Astrocyte (in vitro differentiated cells and primary cell): ENCODE data around the gene GALT. TPM values are rescaled to one million over a fixed set of nuclear protein-coding genes. Genes with fewer than 3 reads are reported as not detected.

Source experiments
- DNase-seq: peaks from one replicate; pipeline ENCODE4 v3.0.0-alpha.2; 2010; ENCODE audit warnings: low read depth
- FAIRE-seq: peaks from 2 replicates; lab custom pipeline; 2011; peaks lifted over from hg19 to GRCh38; lab: Jason Lieb, UNC
- H2AFZ ChIP-seq: 2 replicates; pipeline ENCODE4 v1.6.0; 2012; ENCODE audit warnings: low read depth, low read length, inconsistent platforms
- H3K27ac ChIP-seq: 2 replicates; pipeline ENCODE4 v1.5.1; 2011; ENCODE audit warnings: low read depth, low read length, inconsistent platforms
- H3K27me3 ChIP-seq: 2 replicates; pipeline ENCODE4 v1.6.0; 2011; ENCODE audit warnings: low read length, inconsistent platforms; ENCODE audit not compliant: insufficient read depth
- H3K36me3 ChIP-seq: 2 replicates; pipeline ENCODE4 v1.5.1; 2011; ENCODE audit warnings: low read length, inconsistent platforms; ENCODE audit not compliant: insufficient read depth
- H3K4me1 ChIP-seq: 2 replicates; pipeline ENCODE4 v1.5.1; 2011; ENCODE audit warnings: low read length, inconsistent platforms; ENCODE audit not compliant: insufficient read depth
- H3K4me2 ChIP-seq: 2 replicates; pipeline ENCODE4 v1.6.0; 2012; ENCODE audit warnings: low read length, inconsistent platforms
- H3K4me3 ChIP-seq: 2 replicates; pipeline ENCODE4 v1.5.1; 2011; ENCODE audit warnings: low read depth, mild to moderate bottlenecking, low read length, inconsistent platforms; ENCODE audit not compliant: insufficient read depth
- H3K79me2 ChIP-seq: 2 replicates; pipeline ENCODE4 v1.6.0; 2012; ENCODE audit warnings: mild to moderate bottlenecking, low read length, inconsistent platforms; ENCODE audit not compliant: insufficient read depth
- H3K9ac ChIP-seq: 2 replicates; pipeline ENCODE4 v1.6.0; 2012; ENCODE audit warnings: mild to moderate bottlenecking, low read length, inconsistent platforms
- H3K9me3 ChIP-seq: 2 replicates; pipeline ENCODE4 v1.5.1; 2012; ENCODE audit warnings: low read depth, mild to moderate bottlenecking, low read length, inconsistent platforms; ENCODE audit not compliant: insufficient read depth
- H4K20me1 ChIP-seq: 2 replicates; pipeline ENCODE4 v1.6.0; 2012; ENCODE audit warnings: low read length, inconsistent platforms; ENCODE audit not compliant: insufficient read depth
- H3K27ac Mint-ChIP-seq: one replicate; pipeline ENCODE4 v1.8.0; 2021; ENCODE audit warnings: mild to moderate bottlenecking, mixed read lengths; ENCODE audit not compliant: unreplicated experiment
- H3K27me3 Mint-ChIP-seq: one replicate; pipeline ENCODE4 v1.8.0; 2021; ENCODE audit warnings: low read depth, mixed read lengths; ENCODE audit not compliant: unreplicated experiment
- H3K36me3 Mint-ChIP-seq: one replicate; pipeline ENCODE4 v1.8.0; 2021; ENCODE audit warnings: low read depth, mixed read lengths; ENCODE audit not compliant: unreplicated experiment
- H3K4me1 Mint-ChIP-seq: one replicate; pipeline ENCODE4 v1.8.0; 2021; ENCODE audit warnings: low read depth, mixed read lengths; ENCODE audit not compliant: unreplicated experiment
- H3K4me3 Mint-ChIP-seq: one replicate; pipeline ENCODE4 v1.8.0; 2021; ENCODE audit warnings: mild to moderate bottlenecking, moderate library complexity, mixed read lengths; ENCODE audit not compliant: unreplicated experiment
- H3K9me3 Mint-ChIP-seq: one replicate; pipeline ENCODE4 v1.8.0; 2021; ENCODE audit warnings: mild to moderate bottlenecking, mixed read lengths; ENCODE audit not compliant: unreplicated experiment
- EZH2 ChIP-seq: IDR thresholded peaks from 2 replicates; pipeline ENCODE4 v1.6.1; 2012; ENCODE audit warnings: mild to moderate bottlenecking, low read length, inconsistent platforms; ENCODE audit not compliant: insufficient read depth
- total RNA-seq: library from RNA; stranded (reverse); gene quantifications from 2 replicates; pipeline ENCODE4 v1.2.1, GENCODE V29; 2021
- TF ChIP-seq, protein P1 (sequence below): IDR thresholded peaks from 2 replicates; pipeline ENCODE4 v1.5.1; 2011; ENCODE audit warnings: low read depth, mild to moderate bottlenecking, inconsistent platforms, low read length, moderate library complexity; ENCODE audit not compliant: insufficient read depth

GALT gene
- total RNA-seq, 1 donor from 2014 or later: 30.7 TPM

DNA sequence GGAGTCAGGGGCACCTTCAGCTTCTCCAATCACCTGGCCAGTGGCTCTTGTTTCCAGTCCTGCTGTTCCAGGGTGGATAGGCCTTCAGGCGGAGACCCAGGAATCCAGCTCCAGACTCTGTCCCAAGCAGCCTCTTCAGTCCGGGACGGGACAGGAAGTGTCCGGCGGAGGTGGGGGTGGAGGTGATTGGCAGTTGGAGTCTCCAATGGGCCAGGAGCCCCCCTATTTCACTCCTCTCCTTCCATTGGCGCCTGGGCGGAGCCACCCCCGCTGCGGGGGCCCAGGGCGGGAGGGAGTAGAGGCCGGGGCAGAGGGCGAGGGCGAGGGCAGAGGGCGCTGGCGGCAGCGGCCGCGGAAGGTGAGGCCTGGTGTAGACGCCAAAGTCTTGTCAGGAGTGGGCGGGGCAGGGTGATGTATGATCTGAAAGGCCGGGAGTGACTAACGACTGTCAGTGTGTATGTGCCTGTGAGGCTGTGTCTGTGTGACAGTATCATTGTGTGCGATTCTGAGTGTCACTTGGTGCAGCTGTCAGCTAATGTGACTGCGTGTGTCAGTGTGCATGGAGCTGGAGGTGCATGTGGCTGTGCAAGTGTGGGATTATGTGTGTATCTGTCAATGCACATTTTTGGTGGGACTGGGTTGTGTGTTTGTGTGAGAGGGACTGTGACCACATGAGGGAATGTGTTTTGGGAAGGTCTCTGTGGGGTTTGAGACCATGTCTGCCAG is 5.6 kb downstream of the GALT start, which contains the start of gene IL11RA:
TSS of gene IL11RA (plus strand) at position 310 of the 726 bp plus-strand sequence. CDS start 3,033 bp downstream, outside the sequence.
- Mint-ChIP-seq H3K9me3 (no peaks in the 10 kb centered on the region), H3K27me3 (peaks cover 5% of the 10 kb centered on the region), H3K4me3 (peak within 1 kb of the TSS; percentile 87), H3K27ac (peak within 1 kb of the TSS; percentile 90), H3K4me1 (peaks cover 40% of the 10 kb centered on the region), H3K36me3 (peaks cover 9% of the 10 kb centered on the region)
- FAIRE-seq (no peak), DNase-seq (peak; percentile 84)
- H3K27me3 ChIP-seq: no peaks in the 10 kb centered on the region
- peaks cover 32% of the 10 kb centered on the region for H3K4me1 ChIP-seq
- H3K27ac ChIP-seq: peak within 1 kb of the TSS; percentile 6
- H3K4me2 ChIP-seq: peak within 1 kb of the TSS; percentile 86
- peaks cover 8% of the 10 kb centered on the region for H3K79me2 ChIP-seq
- H3K36me3 ChIP-seq: no peaks in the 10 kb centered on the region
- H2AFZ ChIP-seq: peak within 1 kb of the TSS; percentile 69
- H3K4me3 ChIP-seq: peak within 1 kb of the TSS; percentile 49
- H3K9me3 ChIP-seq: no peaks in the 10 kb centered on the region
- TF ChIP-seq, protein P1, sequence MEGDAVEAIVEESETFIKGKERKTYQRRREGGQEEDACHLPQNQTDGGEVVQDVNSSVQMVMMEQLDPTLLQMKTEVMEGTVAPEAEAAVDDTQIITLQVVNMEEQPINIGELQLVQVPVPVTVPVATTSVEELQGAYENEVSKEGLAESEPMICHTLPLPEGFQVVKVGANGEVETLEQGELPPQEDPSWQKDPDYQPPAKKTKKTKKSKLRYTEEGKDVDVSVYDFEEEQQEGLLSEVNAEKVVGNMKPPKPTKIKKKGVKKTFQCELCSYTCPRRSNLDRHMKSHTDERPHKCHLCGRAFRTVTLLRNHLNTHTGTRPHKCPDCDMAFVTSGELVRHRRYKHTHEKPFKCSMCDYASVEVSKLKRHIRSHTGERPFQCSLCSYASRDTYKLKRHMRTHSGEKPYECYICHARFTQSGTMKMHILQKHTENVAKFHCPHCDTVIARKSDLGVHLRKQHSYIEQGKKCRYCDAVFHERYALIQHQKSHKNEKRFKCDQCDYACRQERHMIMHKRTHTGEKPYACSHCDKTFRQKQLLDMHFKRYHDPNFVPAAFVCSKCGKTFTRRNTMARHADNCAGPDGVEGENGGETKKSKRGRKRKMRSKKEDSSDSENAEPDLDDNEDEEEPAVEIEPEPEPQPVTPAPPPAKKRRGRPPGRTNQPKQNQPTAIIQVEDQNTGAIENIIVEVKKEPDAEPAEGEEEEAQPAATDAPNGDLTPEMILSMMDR: no peak
- no peak for TF ChIP-seq EZH2
- H3K9ac ChIP-seq: peak within 1 kb of the TSS; percentile 60
- peaks cover 4% of the 10 kb centered on the region for H4K20me1 ChIP-seq

DNA sequence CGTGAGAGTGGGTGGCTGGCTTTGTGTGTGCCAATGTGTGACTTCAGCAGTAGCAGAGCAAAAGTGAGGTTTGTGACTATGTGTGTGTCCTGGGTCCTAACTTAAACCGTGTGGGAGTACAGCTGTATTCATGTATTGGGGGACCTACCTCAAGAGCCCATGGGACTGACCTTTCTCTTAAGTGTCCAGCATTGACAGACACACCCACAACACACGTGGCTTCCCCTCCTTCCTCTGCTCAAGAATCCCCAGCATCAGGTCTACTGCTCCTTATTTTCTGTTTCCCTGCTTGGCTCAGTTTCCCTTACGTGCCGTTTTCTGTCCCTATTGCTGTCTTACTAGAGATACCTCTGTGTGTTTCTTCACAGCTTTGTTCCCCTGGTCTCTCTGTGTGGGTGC is 6.1 kb downstream of the GALT start:
- H3K36me3 ChIP-seq: no peaks in the 10 kb centered on the region
- H3K9me3 ChIP-seq: no peaks in the 10 kb centered on the region
- H3K9ac ChIP-seq: peak overlapping the region; percentile 60
- peaks cover 36% of the 10 kb centered on the region for H3K4me1 Mint-ChIP-seq
- peaks cover 9% of the 10 kb centered on the region for H3K36me3 Mint-ChIP-seq
- no peak overlapping the region for H3K27ac ChIP-seq
- no peak overlapping the region for H2AFZ ChIP-seq
- peak overlapping the region; percentile 90 for H3K27ac Mint-ChIP-seq
- peak overlapping the region; percentile 87 for H3K4me3 Mint-ChIP-seq
- no peaks in the 10 kb centered on the region for H4K20me1 ChIP-seq
- TF ChIP-seq EZH2: no peak
- TF ChIP-seq, protein P1: no peak
- no peak for DNase-seq
- H3K9me3 Mint-ChIP-seq: no peaks in the 10 kb centered on the region
- peak overlapping the region; percentile 86 for H3K4me2 ChIP-seq
- no peaks in the 10 kb centered on the region for H3K27me3 ChIP-seq
- H3K79me2 ChIP-seq: peaks cover 2% of the 10 kb centered on the region
- H3K27me3 Mint-ChIP-seq: peaks cover 5% of the 10 kb centered on the region
- H3K4me3 ChIP-seq: peak overlapping the region; percentile 49
- FAIRE-seq: no peak
- H3K4me1 ChIP-seq: peaks cover 27% of the 10 kb centered on the region
